ENCODE data around the gene VSTM2B.

The VSTM2B gene

DNA sequence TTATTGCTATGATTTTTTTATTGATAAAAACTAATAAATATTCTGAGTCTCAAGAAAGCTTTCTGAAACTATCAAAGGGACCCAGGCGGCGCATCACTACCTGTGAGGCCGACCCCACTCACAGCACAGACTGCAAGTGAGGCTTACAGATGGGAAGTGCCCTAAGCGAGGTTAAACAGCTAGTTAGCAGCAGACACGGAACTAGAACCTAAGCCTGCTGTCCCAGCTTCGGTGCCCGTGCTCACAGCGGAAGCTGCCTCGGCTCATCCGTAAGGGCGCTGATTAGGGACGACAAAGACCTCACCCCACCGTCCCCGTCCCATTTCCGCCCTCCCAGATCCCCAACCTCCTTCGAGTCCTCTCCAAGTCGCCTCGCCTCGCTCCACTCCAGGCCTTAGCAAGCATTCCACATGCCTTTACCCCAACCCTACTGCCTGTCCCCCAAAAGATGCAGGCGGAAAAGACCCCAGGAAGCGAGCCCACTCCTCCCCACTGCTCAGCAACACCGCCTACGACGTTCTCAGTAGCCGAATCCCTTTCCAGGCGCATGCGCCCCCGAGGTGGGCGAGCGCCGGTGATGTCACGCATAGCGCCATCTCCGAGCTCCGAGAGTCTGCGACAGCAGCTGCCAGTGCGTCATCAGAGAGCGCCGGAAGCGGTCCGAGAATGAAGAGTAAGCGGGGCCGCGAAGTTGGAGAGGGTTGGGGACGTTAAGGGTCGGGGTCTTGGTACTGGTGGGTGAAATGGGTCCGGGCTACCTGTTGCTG lies 80.0 kb downstream of the VSTM2B start, which contains the start of gene POP4:
Gene POP4 (plus strand): TSS at position 631 of the 767 bp plus-strand sequence. CDS start 36 bp downstream, at position 667.
- peak; percentile 98 for DNase-seq

- no peak for DNase-seq
Measured at GRCh38 chr19:29606420-29606747, 80.6 kb downstream of the VSTM2B start.

GRCh38 chr19:29609636-29610035 lies 83.8 kb downstream of the VSTM2B start:
- no peak for DNase-seq

GRCh38 chr19:29610213-29610573 lies 84.4 kb downstream of the VSTM2B start:
- DNase-seq, result no peak

DNA sequence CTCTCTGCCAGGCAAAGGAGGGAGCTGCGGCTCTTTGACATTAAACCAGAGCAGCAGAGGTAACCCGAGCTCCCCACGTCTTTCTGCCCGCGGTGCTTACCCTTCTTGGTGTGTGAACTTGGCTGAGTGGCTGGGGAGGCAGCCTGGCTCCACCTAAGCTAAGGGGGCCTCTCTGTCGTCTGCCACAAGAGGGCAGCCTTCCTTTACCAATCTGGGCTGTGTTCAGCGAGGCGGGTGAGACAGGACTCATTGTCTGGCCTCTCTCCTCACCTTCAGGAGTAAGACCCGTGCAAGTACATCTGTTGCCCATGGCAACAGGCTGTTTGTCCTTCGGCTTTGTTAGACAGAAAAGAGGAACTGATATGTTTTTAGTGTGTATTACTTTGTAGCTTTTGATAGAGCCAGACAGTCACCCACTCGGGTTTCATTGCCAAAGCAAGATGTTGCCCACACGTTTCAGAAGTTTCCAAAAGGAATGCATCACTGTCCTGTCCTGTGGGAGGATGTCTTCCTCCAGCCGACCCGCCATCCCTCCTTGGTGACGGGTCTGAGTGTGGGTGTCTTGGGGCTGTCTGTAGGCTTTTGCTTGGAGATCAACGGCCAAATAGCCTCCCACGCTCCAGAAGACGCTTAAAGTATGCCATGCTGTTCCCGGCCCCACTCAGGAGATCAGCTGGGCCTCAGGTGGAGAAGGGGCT lies 84.9 kb downstream of the VSTM2B start:
- DNase-seq, result peak; percentile 88

GRCh38 chr19:29612121-29612520 lies 86.3 kb downstream of the VSTM2B start:
- DNase-seq, result no peak

DNA sequence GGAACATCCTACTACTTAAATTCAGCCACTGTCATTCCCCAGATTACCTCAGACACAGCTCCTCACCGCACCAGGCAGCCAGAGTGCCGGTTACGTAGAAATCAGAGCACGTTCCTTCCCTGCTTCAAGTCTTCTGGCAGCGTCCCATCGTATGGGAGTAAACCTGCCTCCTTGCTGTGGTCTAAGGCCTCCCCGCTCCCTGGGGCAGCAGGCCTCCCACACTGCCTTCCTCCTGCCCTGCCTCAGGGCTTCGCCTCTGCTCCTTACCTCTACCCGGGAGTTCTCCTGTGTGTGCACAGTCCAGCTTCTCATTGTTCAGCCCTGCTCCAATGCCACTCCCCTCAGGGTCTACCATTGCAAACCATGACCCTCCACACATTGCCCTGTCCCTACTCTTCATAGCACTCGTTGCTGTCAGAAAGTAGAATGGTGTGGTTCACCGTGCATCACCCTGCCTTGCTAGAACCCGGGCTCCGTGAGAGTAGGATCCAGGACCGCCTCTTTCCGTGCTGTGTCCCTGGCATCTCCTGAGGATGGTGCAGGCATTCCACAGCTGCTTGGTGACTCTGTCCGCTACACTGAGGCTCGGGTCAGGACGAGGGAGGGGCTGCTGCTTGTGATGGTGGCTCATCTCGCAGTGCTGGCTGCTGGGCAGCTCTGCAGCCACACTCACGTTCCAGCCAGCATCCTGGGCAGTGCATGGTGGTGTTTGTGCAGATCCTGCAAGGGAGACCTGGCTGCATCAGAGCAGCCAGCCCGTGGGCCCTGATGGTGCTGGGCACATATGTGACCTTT lies 87.2 kb downstream of the VSTM2B start:
- no peak for DNase-seq

GRCh38 chr19:29614046-29614445 lies 88.3 kb downstream of the VSTM2B start:
- DNase-seq, result no peak
